Measurements from ENCODE around the gene PLBD1. TPM values are rescaled to one million over a fixed set of nuclear protein-coding genes. Genes with fewer than 3 reads are reported as not detected.

The PLBD1 gene
- total RNA-seq, 1 experiment from 2014 or later, result 73.2 TPM

GRCh38 chr12:14532152-14532551 lies 35.5 kb downstream of the PLBD1 start:
- in situ Hi-C loops (cut with HindIII; ENCODE audit: low pct_unique_long_range_greater_than_20kb, low sequenced_read_pairs), result no loop called here
- no peak for DNase-seq (ENCODE audit: low read depth)

GRCh38 chr12:14525964-14526363 lies 41.7 kb downstream of the PLBD1 start:
- in situ Hi-C loops (cut with HindIII; ENCODE audit: low pct_unique_long_range_greater_than_20kb, low sequenced_read_pairs), result no loop called here

GRCh38 chr12:14521822-14522221 lies 45.9 kb downstream of the PLBD1 start:
- no peak for DNase-seq (ENCODE audit: low read depth)
- in situ Hi-C loops (cut with HindIII; ENCODE audit: low pct_unique_long_range_greater_than_20kb, low sequenced_read_pairs), result no loop called here

More at GRCh38 chr12:14525964-14526363, 41.7 kb downstream of the PLBD1 start:
- DNase-seq (ENCODE audit: low read depth), result no peak

- no peak for DNase-seq (ENCODE audit: low read depth)
These were observed 52.7 kb downstream of the PLBD1 start for GRCh38 chr12:14514946-14515345.

GRCh38 chr12:14514154-14514842 lies 53.4 kb downstream of the PLBD1 start:
- no peak for DNase-seq (ENCODE audit: low read depth)

More at GRCh38 chr12:14514946-14515345, 52.7 kb downstream of the PLBD1 start:
- in situ Hi-C loops (cut with HindIII; ENCODE audit: low pct_unique_long_range_greater_than_20kb, low sequenced_read_pairs), result no loop called here

GRCh38 chr12:14510574-14510973 lies 57.1 kb downstream of the PLBD1 start:
- in situ Hi-C loops (cut with HindIII; ENCODE audit: low pct_unique_long_range_greater_than_20kb, low sequenced_read_pairs), result no loop called here
- DNase-seq (ENCODE audit: low read depth), result no peak

More at GRCh38 chr12:14514154-14514842, 53.4 kb downstream of the PLBD1 start:
- in situ Hi-C loops (cut with HindIII; ENCODE audit: low pct_unique_long_range_greater_than_20kb, low sequenced_read_pairs), result no loop called here

GRCh38 chr12:14505626-14506596 lies 61.8 kb downstream of the PLBD1 start:
- in situ Hi-C loops (cut with HindIII; ENCODE audit: low pct_unique_long_range_greater_than_20kb, low sequenced_read_pairs), result no loop called here
- no peak for DNase-seq (ENCODE audit: low read depth)

- in situ Hi-C loops (cut with HindIII; ENCODE audit: low pct_unique_long_range_greater_than_20kb, low sequenced_read_pairs), result no loop called here
- no peak for DNase-seq (ENCODE audit: low read depth)
These were observed 72.4 kb downstream of the PLBD1 start for GRCh38 chr12:14495326-14495725.

- no peak for DNase-seq (ENCODE audit: low read depth)
- in situ Hi-C loops (cut with HindIII; ENCODE audit: low pct_unique_long_range_greater_than_20kb, low sequenced_read_pairs), result no loop called here
These were observed 84.8 kb downstream of the PLBD1 start for GRCh38 chr12:14482886-14483285.

- DNase-seq (ENCODE audit: low read depth), result no peak
- in situ Hi-C loops (cut with HindIII; ENCODE audit: low pct_unique_long_range_greater_than_20kb, low sequenced_read_pairs), result no loop called here
These were observed 85.3 kb downstream of the PLBD1 start for GRCh38 chr12:14482361-14482760.

- in situ Hi-C loops (cut with HindIII; ENCODE audit: low pct_unique_long_range_greater_than_20kb, low sequenced_read_pairs), result no loop called here
- no peak for DNase-seq (ENCODE audit: low read depth)
These were observed 86.5 kb downstream of the PLBD1 start for GRCh38 chr12:14481201-14481600.

- in situ Hi-C loops (cut with HindIII; ENCODE audit: low pct_unique_long_range_greater_than_20kb, low sequenced_read_pairs), result no loop called here
These were observed 88.7 kb downstream of the PLBD1 start for GRCh38 chr12:14479004-14479403.

GRCh38 chr12:14473707-14474287 lies 93.9 kb downstream of the PLBD1 start:
- in situ Hi-C loops (cut with HindIII; ENCODE audit: low pct_unique_long_range_greater_than_20kb, low sequenced_read_pairs), result no loop called here
- peak; percentile 48 for DNase-seq (ENCODE audit: low read depth)

More at GRCh38 chr12:14479004-14479403, 88.7 kb downstream of the PLBD1 start:
- DNase-seq (ENCODE audit: low read depth), result no peak

- DNase-seq (ENCODE audit: low read depth), result no peak
- in situ Hi-C loops (cut with HindIII; ENCODE audit: low pct_unique_long_range_greater_than_20kb, low sequenced_read_pairs), result no loop called here
These were observed 96.2 kb downstream of the PLBD1 start for GRCh38 chr12:14471497-14471896.

- DNase-seq (ENCODE audit: low read depth), result no peak
- in situ Hi-C loops (cut with HindIII; ENCODE audit: low pct_unique_long_range_greater_than_20kb, low sequenced_read_pairs), result no loop called here
These were observed 107.4 kb downstream of the PLBD1 start for GRCh38 chr12:14460212-14460841.

GRCh38 chr12:14454098-14454907 lies 113.4 kb downstream of the PLBD1 start:
- in situ Hi-C loops (cut with HindIII; ENCODE audit: low pct_unique_long_range_greater_than_20kb, low sequenced_read_pairs), result no loop called here

More at GRCh38 chr12:14454098-14454907, 113.4 kb downstream of the PLBD1 start:
- peak; percentile 20 for DNase-seq (ENCODE audit: low read depth)

All from Caki2 (cell line).